Progenitor cell of endocrine pancreas (in vitro differentiated cells): ENCODE results near the gene DHTKD1. TPM values are rescaled to one million over a fixed set of nuclear protein-coding genes. Genes with fewer than 3 reads are reported as not detected.
A peak's percentile ranks its signal among the peaks of the same experiment; 100 is the strongest.

Experiments used
- DNase-seq: peaks from one replicate; pipeline ENCODE4 v3.0.0; 2021; ENCODE audit warnings: low spot score; ENCODE audit not compliant: unreplicated experiment
- H3K27ac Mint-ChIP-seq: 2 replicates; pipeline ENCODE4 v1.8.0; 2021; ENCODE audit warnings: mild to moderate bottlenecking, moderate library complexity, mixed read lengths
- H3K27me3 Mint-ChIP-seq: 2 replicates; pipeline ENCODE4 v1.8.0; 2021; ENCODE audit warnings: mixed read lengths
- H3K36me3 Mint-ChIP-seq: 2 replicates; pipeline ENCODE4 v1.8.0; 2022; ENCODE audit warnings: mixed read lengths; ENCODE audit not compliant: insufficient read depth
- H3K4me1 Mint-ChIP-seq: 2 replicates; pipeline ENCODE4 v1.8.0; 2021; ENCODE audit warnings: low read depth, mixed read lengths
- H3K4me3 Mint-ChIP-seq: 2 replicates; pipeline ENCODE4 v1.8.0; 2021; ENCODE audit warnings: low read depth, mild to moderate bottlenecking, moderate library complexity, mixed read lengths
- H3K9me3 Mint-ChIP-seq: 2 replicates; pipeline ENCODE4 v1.8.0; 2021; ENCODE audit warnings: low read depth, mixed read lengths
- CTCF ChIP-seq: fragments of 200-600 bp; sonication (generic); IDR thresholded peaks from one replicate; pipeline ENCODE4 v1.5.0; 2021; ENCODE audit warnings: antibody characterized with exemption, mild to moderate bottlenecking; ENCODE audit not compliant: unreplicated experiment
- total RNA-seq: library from RNA; stranded (reverse); gene quantifications from 2 replicates; pipeline ENCODE4 v1.2.1, GENCODE V29; 2021

Gene DHTKD1
- total RNA-seq, 1 donor from 2014 or later = 44.5 TPM

GRCh38 chr10:12129222-12130111 lies 60.7 kb downstream of the DHTKD1 start, which contains the start of gene SEC61A2:
TSS of gene SEC61A2 (plus strand) at chr10:12129677. CDS start at chr10:12129788, 111 bp downstream.
- H3K4me1 Mint-ChIP-seq = peaks cover 4% of the 10 kb centered on the region
- no peaks in the 10 kb centered on the region for H3K27me3 Mint-ChIP-seq
- peak within 1 kb of the TSS; percentile 88 for H3K4me3 Mint-ChIP-seq
- peak within 1 kb of the TSS; percentile 87 for H3K27ac Mint-ChIP-seq
- TF ChIP-seq CTCF = no peak
- no peaks in the 10 kb centered on the region for H3K9me3 Mint-ChIP-seq
- peak; percentile 98 for DNase-seq
- H3K36me3 Mint-ChIP-seq = peaks cover 9% of the 10 kb centered on the region

DNA sequence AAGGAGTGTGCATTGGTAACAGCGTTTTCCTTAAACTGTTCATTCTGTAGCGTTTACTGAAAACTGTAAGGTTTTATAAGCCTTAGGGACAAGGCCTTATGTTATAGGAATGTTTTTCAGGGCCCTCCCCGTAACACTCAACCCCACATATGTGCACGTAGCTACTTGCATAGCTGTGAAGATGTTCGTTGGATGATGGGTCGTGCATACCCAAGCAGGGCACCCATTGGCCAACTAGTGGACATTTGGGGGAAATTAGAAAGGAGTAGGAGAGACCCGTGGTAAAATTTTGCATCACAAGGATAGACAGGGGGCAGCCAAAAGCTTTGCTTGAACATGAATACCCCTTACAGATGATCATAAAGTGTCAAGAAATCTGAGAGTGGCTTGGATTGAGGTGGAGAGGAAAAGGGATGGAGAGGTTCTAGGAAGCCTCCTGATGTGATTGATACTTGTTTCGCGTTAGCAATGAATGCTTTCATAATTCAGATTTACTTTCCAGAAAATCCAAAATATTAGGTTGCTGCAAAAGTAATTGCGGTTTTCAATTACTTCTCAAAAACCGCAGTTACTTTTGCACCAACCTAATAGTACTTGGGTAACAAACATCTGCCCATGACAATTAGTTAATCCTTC lies 61.6 kb downstream of the DHTKD1 start:
- Mint-ChIP-seq H3K36me3 (peaks cover 9% of the 10 kb centered on the region), H3K4me1 (peaks cover 4% of the 10 kb centered on the region), H3K9me3 (no peaks in the 10 kb centered on the region), H3K27me3 (no peaks in the 10 kb centered on the region), H3K4me3 (peak overlapping the region; percentile 88), H3K27ac (peak overlapping the region; percentile 27)
- DNase-seq = no peak
- TF ChIP-seq CTCF = peak; percentile 60

- Mint-ChIP-seq H3K27ac (peak overlapping the region; percentile 18), H3K4me3 (no peak overlapping the region), H3K9me3 (no peaks in the 10 kb centered on the region), H3K36me3 (peaks cover 17% of the 10 kb centered on the region), H3K4me1 (no peaks in the 10 kb centered on the region), H3K27me3 (no peaks in the 10 kb centered on the region)
- TF ChIP-seq CTCF = no peak
- no peak for DNase-seq
Measured at GRCh38 chr10:12135631-12136030, 66.9 kb downstream of the DHTKD1 start.

GRCh38 chr10:12140038-12140437 lies 71.3 kb downstream of the DHTKD1 start:
- no peak for DNase-seq
- no peak overlapping the region for H3K27ac Mint-ChIP-seq
- H3K9me3 Mint-ChIP-seq = no peaks in the 10 kb centered on the region
- no peak for TF ChIP-seq CTCF
- no peaks in the 10 kb centered on the region for H3K27me3 Mint-ChIP-seq
- H3K4me3 Mint-ChIP-seq = no peak overlapping the region
- H3K4me1 Mint-ChIP-seq = no peaks in the 10 kb centered on the region
- peaks cover 24% of the 10 kb centered on the region for H3K36me3 Mint-ChIP-seq

GRCh38 chr10:12144538-12144937 lies 75.8 kb downstream of the DHTKD1 start:
- Mint-ChIP-seq H3K27me3 (no peaks in the 10 kb centered on the region), H3K27ac (no peak overlapping the region), H3K9me3 (no peaks in the 10 kb centered on the region), H3K4me1 (no peaks in the 10 kb centered on the region), H3K36me3 (peaks cover 24% of the 10 kb centered on the region), H3K4me3 (no peak overlapping the region)
- TF ChIP-seq CTCF = no peak
- no peak for DNase-seq
